HG03354 (cell line): ENCODE measurements around the gene MRPL37.
"Not testable (repeated sequence)": the region's sequence is repeated elsewhere in the genome, so short reads cannot be mapped to it uniquely, and the experiment has no call there.

Source experiments
- ATAC-seq: cut with Tn5 transposase; IDR thresholded peaks from one replicate; pipeline ENCODE4 v1.9.1; 2021; ENCODE audit warnings: mild to moderate bottlenecking; ENCODE audit not compliant: unreplicated experiment, poor library complexity, severe bottlenecking

Gene MRPL37

DNA sequence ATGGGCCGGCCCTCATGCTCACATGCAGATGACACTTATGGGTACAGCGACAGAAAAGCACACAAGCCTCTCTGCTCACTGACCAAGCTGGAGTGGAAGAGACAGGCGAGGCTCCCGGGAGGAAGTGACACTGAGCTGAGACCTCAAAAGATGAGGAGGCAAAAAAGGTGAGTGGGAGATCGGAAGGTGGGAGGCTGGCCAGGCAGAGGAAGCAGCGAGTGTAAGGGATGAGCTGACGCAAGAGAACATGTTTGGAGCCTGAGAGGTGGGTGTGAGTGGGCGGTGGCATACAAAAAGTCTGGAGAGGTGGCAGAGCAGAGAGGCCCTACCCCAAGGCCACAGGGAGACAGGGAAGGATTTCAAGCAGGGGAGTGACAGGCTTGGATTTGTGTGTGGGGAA is 29.0 kb upstream of the MRPL37 start:
- no peak for ATAC-seq

DNA sequence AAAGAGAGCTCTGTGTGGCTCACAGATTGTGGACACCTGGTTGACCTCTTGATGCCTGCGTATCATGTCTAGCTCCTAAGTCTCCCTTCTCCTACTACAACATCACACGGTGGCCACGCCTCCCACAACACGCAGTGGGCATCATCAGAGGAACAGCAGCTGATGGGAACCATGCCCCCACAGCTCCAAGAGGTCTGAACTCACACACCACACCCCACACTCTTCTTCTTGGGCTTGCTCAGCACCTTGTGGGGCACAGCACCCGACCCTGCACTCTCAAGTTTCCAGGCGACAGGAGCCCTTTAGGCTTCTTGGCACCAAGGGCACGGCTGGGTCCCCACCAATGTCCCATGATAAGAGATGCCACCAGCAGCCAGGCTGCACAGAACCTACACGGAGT is 28.4 kb upstream of the MRPL37 start:
- no peak for ATAC-seq

DNA sequence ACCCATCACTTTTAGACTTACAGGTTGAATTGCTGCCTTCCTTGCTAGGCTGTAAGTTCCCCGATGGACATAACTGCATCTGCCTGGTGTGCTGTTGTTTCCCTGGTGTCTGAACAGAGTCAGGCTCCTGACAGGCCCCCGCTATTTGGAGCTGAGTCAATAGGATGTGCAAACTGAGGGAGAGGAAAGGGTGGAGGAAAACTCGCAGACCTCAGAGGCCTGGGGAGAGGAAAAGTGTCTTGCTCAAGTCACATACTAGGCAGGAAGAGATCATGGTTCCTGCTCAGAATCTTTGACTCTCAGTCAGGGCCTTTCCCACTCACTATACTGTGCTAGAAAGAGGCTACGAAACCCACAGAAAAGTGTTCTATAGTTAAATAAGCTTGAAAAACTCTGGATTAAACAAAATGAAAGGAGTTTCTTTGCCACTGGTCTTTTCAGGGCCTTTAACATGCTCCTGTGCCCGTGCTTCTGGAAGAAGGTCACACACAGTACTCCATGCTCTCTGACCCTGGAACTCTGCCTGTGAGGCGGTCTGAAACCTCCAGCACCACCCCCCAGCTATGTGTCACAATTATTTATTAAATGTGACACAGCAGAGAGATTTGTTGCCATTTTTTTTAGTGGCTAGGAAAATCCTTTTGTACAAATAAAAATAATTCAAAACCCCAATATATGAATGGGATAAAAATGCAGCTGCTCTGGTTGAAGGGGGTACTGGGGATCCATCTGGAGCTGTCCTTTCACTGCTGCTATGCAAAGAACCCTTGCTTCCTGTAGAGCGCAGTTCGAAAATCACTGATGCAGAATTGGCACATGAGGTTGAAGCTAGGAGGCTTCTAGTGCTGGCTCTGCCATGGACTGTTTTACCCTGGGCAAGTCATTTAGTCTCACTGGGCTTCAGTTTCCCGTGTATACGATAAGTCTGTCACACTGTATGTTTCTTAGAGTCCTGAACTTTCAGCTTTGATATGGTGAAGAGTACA is 27.1 kb upstream of the MRPL37 start:
- ATAC-seq = no peak

DNA sequence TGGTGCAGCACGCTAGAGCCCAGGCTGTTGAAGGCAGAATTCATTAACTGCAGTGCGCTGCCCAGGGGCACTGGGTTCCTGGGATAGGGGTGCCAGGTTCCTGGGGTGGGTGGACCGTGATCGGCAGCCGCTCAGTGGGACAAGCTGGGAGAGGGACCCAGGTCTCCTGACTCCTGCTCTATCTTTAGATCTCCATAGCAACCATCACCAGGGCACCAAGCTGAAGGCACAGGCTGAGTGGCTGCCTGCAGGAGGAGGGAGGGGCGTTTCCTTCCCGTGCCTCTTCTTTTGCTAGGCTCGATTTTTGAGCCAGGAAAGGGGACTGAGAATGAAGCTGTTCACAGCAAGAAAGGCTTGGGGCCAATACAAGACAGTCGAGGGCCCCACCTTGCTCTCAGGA is 26.3 kb upstream of the MRPL37 start:
- ATAC-seq = no peak

GRCh38 chr1:54174106-54174505 is 25.9 kb upstream of the MRPL37 start:
- no peak for ATAC-seq

- ATAC-seq = no peak
Observed at GRCh38 chr1:54176621-54177327, 23.2 kb upstream of the MRPL37 start.

DNA sequence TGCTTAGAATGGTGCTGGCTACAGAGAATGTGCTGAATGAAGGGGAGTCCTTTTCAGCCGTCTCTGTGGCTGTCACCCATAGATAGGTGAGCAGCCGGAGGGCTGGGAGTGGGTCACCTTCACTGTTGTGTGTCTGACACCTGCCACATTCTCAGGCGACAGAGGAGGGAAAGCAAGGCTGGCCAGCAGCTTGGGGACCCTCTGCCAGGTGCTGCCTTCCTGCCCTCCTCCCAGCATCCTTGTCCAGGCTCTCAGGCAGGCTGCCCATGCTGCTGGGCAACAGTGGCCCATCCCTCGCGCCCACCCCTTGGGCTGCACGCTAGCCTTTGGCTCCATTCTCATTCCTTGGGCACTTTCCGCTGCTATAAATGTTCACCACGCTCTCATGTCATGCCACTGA is 22.2 kb upstream of the MRPL37 start:
- ATAC-seq = no peak

DNA sequence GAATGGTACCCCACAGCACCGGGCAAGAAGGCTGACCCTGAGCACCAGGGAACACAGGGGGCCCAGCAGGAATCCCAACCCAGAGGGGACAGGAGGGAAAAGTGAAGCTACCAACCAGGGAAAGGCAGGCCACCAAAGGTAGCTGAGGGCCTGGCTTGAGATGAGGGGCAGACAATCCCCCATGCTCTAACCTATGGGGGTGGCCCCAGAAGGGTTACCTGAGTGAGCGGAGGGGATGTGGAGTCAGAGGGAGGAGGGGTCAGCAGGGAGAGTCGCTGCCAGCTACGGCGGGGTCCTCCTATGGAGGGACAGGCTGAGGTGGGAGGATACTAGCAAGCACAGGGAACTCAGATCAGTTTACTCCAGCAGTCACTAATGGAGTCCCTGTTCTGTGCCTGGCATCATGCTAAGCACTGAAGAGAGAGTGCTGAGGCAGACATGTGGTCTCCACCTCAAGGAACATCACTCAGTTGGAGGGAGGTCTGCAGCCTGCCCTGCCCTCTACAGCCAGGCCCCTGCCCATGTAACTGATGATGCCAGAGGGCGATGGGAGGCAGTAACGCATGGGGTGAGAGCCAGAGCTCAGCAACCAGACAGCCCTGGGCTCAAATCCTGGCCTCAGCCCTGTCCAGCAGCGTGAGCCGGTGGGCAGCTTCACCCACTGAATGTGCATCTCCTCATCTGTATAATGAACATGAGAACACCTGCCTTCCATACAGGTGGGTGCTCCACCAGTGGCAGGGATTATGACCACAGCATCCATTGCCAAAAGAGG is 21.5 kb upstream of the MRPL37 start:
- no peak for ATAC-seq

- no peak for ATAC-seq
Observed at GRCh38 chr1:54180701-54181360, 19.1 kb upstream of the MRPL37 start.

- no peak for ATAC-seq
Observed at GRCh38 chr1:54186056-54186455, 13.9 kb upstream of the MRPL37 start.

DNA sequence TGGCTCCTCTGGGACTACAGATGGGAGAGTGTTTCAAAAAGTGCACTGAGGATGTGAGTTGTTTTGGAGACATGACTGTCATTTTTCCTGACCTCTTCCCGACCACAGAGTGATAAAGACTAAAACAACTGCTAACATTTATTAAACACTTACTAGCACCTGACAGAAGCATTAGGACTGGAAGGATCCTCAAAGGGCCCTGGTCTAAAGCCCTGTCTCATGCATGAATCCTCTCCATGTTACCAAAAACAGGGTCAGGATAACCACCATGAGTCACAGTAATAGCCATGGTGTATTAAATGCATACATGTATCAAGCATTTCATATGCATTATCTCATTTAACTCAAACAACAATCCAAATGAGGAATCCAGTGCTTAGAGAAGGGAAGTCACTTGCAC is 11.7 kb upstream of the MRPL37 start:
- ATAC-seq = no peak

DNA sequence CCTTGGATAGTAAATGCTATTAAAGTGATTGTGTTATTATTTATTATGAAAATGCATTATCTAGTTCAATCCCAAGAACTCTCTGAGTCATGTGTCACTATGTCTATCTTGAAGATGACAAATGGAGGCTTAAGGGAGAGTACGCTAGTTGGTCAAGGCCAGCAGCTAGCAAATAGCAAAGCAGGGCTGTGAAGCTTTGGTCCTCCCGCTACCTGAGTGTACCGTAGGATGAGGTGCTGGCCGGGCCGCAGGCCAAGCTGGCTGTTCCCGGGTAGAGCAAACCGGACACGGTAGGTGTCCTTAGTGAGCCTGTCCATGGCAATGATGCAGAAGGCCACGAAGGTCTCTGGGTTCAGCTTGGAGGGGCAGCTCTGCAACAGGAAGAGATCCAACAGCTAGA is 9.4 kb upstream of the MRPL37 start:
- no peak for ATAC-seq

DNA sequence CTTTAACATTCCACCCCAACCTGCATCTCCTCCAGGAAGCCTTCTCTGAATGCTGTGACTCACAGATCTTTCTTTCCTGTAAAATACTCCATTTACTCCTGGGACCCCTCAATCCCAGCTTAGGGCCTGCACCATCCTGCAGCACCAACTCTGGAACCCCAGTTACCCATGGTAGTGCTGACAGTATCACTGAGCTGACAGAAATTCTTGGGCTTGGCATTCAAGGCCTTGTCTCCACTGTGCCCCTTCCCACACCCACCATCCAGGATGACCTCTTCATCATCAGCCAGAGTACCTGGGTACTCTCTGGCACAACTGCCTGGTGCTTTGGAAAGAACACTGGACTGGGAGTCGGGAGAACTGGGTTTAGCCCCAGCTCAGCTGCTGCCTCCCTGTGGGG is 8.4 kb upstream of the MRPL37 start:
- ATAC-seq = no peak

- no peak for ATAC-seq
Observed at GRCh38 chr1:54193453-54193852, 6.5 kb upstream of the MRPL37 start.

GRCh38 chr1:54199151-54199764 is 709 bp upstream of the MRPL37 start:
- ATAC-seq = peak; percentile 2

DNA sequence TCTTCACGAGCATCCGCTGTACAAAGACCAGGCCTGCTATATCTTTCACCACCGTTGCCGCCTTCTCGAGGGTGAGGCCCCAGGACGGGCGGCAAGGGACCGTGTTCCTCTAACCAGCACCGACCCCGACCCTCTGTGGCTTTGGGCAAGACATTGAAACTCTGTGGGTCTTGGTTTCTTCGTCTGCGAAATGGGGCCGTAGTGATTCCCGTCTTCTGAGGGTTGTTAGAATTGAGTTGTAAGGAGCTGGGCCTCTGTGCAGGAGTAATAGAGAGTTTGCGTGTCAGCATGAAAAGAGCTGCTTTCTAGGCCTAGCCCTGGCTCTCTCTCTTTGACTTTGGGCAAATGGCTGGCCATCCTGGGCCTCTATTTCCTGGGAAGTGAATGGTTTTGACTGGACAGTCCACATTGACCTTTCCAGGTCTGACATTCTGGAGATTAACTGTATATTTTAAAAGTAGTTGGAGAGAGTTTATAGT is 591 bp downstream of the MRPL37 start:
- ATAC-seq = peak; percentile 26

- ATAC-seq = no peak
Observed at GRCh38 chr1:54204199-54204598, 4.2 kb downstream of the MRPL37 start.

- no peak for ATAC-seq
Observed at GRCh38 chr1:54207287-54207686, 7.3 kb downstream of the MRPL37 start.

- ATAC-seq = not testable (repeated sequence)
Observed at GRCh38 chr1:54207896-54208295, 7.9 kb downstream of the MRPL37 start.
